HG02610 (cell line): ENCODE data around the gene C5orf46.
A peak's percentile ranks its signal among the peaks of the same experiment; 100 is the strongest.
"Not testable (repeated sequence)": the region's sequence is repeated elsewhere in the genome, so short reads cannot be mapped to it uniquely, and the experiment has no call there.

ENCODE experiments used
- ATAC-seq: cut with Tn5 transposase; IDR thresholded peaks from one replicate; pipeline ENCODE4 v1.9.1; 2021; ENCODE audit warnings: mild to moderate bottlenecking, moderate library complexity; ENCODE audit not compliant: unreplicated experiment

C5orf46 gene

GRCh38 chr5:147906326-147907095 lies at the start of gene C5orf46:
Gene C5orf46 (minus strand): TSS chr5:147906538. CDS start chr5:147906501, 37 bp downstream.
- no peak for ATAC-seq

GRCh38 chr5:147954971-147955370 lies 48.6 kb upstream of the C5orf46 start:
- ATAC-seq: no peak

GRCh38 chr5:147949711-147950573 lies 43.6 kb upstream of the C5orf46 start:
- ATAC-seq: peak; percentile 82

- not testable (repeated sequence) for ATAC-seq
These were observed 40.4 kb upstream of the C5orf46 start for GRCh38 chr5:147946658-147947274.

- ATAC-seq: no peak
These were observed 33.2 kb upstream of the C5orf46 start for GRCh38 chr5:147939431-147940114.

- ATAC-seq: no peak
These were observed 28.7 kb upstream of the C5orf46 start for GRCh38 chr5:147935032-147935431.

- ATAC-seq: peak; percentile 84
These were observed 24.4 kb upstream of the C5orf46 start for GRCh38 chr5:147930769-147931168.

- no peak for ATAC-seq
These were observed 21.6 kb upstream of the C5orf46 start for GRCh38 chr5:147927901-147928300.

- ATAC-seq: no peak
These were observed 18.7 kb upstream of the C5orf46 start for GRCh38 chr5:147925020-147925419.

- ATAC-seq: no peak
These were observed 14.8 kb upstream of the C5orf46 start for GRCh38 chr5:147921136-147921535.

GRCh38 chr5:147920420-147921030 lies 14.2 kb upstream of the C5orf46 start:
- no peak for ATAC-seq

- no peak for ATAC-seq
These were observed 12.6 kb upstream of the C5orf46 start for GRCh38 chr5:147918899-147919298.

- ATAC-seq: no peak
These were observed 11.9 kb upstream of the C5orf46 start for GRCh38 chr5:147918101-147918685.

GRCh38 chr5:147913786-147914185 lies 7.4 kb upstream of the C5orf46 start:
- no peak for ATAC-seq

GRCh38 chr5:147912011-147912410 lies 5.7 kb upstream of the C5orf46 start:
- no peak for ATAC-seq

- no peak for ATAC-seq
These were observed 5.1 kb upstream of the C5orf46 start for GRCh38 chr5:147911427-147911826.

GRCh38 chr5:147904110-147904509 lies 2.2 kb downstream of the C5orf46 start:
- no peak for ATAC-seq

GRCh38 chr5:147902609-147903115 lies 3.7 kb downstream of the C5orf46 start:
- ATAC-seq: no peak

GRCh38 chr5:147901599-147902039 lies 4.7 kb downstream of the C5orf46 start:
- ATAC-seq: no peak

- ATAC-seq: no peak
These were observed 7.4 kb downstream of the C5orf46 start for GRCh38 chr5:147898875-147899401.
